Peyer's patch (tissue), 4 donors: ENCODE data around the gene TMEM271. TPM values are rescaled to one million over a fixed set of nuclear protein-coding genes. Genes with fewer than 3 reads are reported as not detected.
A peak's percentile ranks its signal among the peaks of the same experiment; 100 is the strongest.

Source experiments
- DNase-seq, 3 donors: peaks; one replicate each; pipeline ENCODE4 v3.0.0-alpha.2; 2017 to 2019
- H3K27ac ChIP-seq, 4 donors: fragments of 200-600 bp; sonication (generic); one replicate each; pipeline ENCODE4 v1.5.1; 2016 to 2019
- H3K27me3 ChIP-seq, 2 donors: fragments of 200-600 bp; sonication (generic); one replicate each; pipeline ENCODE4 v1.5.1; 2019
- H3K36me3 ChIP-seq, 3 donors: fragments of 200-600 bp; sonication (generic); one replicate each; pipeline ENCODE4 v1.5.1; 2016 to 2019
- H3K4me1 ChIP-seq, 4 donors: fragments of 200-600 bp; sonication (generic); one replicate each; pipeline ENCODE4 v1.5.1; 2016 to 2019
- H3K4me3 ChIP-seq, 4 donors: fragments of 200-600 bp; sonication (generic); 1 replicate in 3 of 4; 2 replicates in 1 of 4; pipeline ENCODE4 v1.5.1; 2016 to 2019; ENCODE audit warnings: mild to moderate bottlenecking in 1 of 4
- H3K9me3 ChIP-seq, 4 donors: fragments of 200-600 bp; sonication (generic); one replicate each; pipeline ENCODE4 v1.5.1; 2016 to 2019; ENCODE audit warnings: mild to moderate bottlenecking in 1 of 4
- POLR2A ChIP-seq, 2 donors: fragments of 450-650 bp; IDR thresholded peaks; one replicate each; pipeline ENCODE4 v1.5.1; 2017; ENCODE audit warnings: antibody characterized with exemption in 2 of 2, mild to moderate bottlenecking in 2 of 2, moderate library complexity in 2 of 2
- total RNA-seq, 4 donors: library from RNA; depleted of rRNA; stranded (reverse); fragments of >200 nt; gene quantifications; one replicate each; pipeline ENCODE4 v1.1.0, GENCODE V29; 2016
- TF ChIP-seq, protein P1 (sequence below), 6 experiments: fragments of 450-650 bp in 4 of 6; fragments of 200-600 bp in 2 of 6; sonication (generic) in 1 of 6; IDR thresholded peaks; one replicate each; pipeline ENCODE4 v1.5.1; 2017 to 2019; ENCODE audit warnings: antibody characterized with exemption in 6 of 6, mild to moderate bottlenecking in 3 of 6, moderate library complexity in 1 of 6

The TMEM271 gene
- total RNA-seq, 4 donors from 2014 or later, result not detected

DNA sequence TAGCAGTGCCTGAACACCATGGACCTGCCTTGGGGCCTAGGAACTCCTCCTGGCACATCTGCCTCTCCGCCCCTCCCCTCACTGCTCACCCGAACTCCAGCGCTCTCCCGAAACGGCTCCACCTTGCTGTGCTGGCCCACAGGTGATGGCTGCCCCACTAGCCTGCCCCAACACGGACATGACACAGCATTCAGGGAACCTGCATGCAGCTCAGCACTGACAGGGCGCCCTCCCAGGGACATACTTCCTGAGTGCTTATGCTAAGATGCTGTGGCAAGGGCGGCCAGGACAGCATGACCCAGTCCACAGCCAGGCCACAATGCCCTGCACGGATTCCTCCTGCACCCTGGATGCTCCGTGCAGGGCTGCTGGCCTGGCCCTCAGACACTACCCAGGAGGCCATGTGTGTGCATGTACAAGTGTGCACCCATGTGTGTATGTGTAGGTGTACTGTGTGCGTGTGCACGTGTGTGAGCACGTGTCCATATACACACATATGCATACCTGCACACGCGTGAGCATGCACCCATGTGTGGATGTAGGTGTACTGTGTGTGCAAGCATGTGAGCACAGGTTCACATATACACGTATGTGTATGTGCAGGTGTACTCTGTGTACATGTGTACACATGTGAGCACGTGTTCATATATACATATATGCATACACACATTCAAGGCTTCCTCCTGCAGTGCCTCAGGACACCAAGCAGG is 6.0 kb downstream of the TMEM271 start:
- Histone ChIP-seq H3K4me1 (no peaks in the 10 kb centered on the region), H3K27ac (no peak overlapping the region), H3K4me3 (no peak overlapping the region), H3K36me3 (no peaks in the 10 kb centered on the region), H3K9me3 (peaks cover 0 to 4% (median 0%) of the 10 kb centered on the region in 4 donors), H3K27me3 (peaks cover 0 to 19% of the 10 kb centered on the region in 2 donors)
- TF ChIP-seq, protein P1, sequence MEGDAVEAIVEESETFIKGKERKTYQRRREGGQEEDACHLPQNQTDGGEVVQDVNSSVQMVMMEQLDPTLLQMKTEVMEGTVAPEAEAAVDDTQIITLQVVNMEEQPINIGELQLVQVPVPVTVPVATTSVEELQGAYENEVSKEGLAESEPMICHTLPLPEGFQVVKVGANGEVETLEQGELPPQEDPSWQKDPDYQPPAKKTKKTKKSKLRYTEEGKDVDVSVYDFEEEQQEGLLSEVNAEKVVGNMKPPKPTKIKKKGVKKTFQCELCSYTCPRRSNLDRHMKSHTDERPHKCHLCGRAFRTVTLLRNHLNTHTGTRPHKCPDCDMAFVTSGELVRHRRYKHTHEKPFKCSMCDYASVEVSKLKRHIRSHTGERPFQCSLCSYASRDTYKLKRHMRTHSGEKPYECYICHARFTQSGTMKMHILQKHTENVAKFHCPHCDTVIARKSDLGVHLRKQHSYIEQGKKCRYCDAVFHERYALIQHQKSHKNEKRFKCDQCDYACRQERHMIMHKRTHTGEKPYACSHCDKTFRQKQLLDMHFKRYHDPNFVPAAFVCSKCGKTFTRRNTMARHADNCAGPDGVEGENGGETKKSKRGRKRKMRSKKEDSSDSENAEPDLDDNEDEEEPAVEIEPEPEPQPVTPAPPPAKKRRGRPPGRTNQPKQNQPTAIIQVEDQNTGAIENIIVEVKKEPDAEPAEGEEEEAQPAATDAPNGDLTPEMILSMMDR (IDR thresholded peaks at IDR 0.05), result no peak
- no peak for TF ChIP-seq POLR2A (IDR thresholded peaks at IDR 0.05)
- peak in 1 of 3 donors; percentile 28 for DNase-seq

DNA sequence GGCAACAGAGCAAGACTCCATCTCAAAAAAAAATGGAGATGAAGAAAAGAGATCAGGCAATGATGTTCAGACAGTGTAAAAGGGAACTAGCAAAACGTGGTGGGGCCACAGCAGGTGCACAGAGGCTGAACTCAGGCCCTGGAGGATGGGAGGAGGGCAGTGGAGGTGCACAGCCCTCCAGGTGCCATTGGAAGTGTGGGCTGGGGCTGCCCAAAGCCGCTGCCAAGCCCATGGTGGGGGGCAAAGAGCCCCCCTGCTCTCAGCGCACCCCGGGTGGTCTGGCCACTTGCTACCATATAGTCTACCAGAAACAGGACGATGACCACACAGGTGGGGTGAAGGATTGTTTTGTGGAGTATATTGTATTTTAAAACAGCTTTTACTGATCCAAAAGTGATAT is 7.1 kb downstream of the TMEM271 start:
- no peaks in the 10 kb centered on the region for H3K4me1 ChIP-seq
- no peak for TF ChIP-seq POLR2A (IDR thresholded peaks at IDR 0.05)
- TF ChIP-seq, protein P1 (IDR thresholded peaks at IDR 0.05), result no peak
- peaks cover 0 to 10% of the 10 kb centered on the region in 2 donors for H3K27me3 ChIP-seq
- no peaks in the 10 kb centered on the region for H3K9me3 ChIP-seq
- H3K27ac ChIP-seq, result no peak overlapping the region
- no peaks in the 10 kb centered on the region for H3K36me3 ChIP-seq
- no peak overlapping the region for H3K4me3 ChIP-seq
- peak in 1 of 3 donors; percentile 13 for DNase-seq

GRCh38 chr4:568351-568652 is 7.8 kb downstream of the TMEM271 start:
- no peaks in the 10 kb centered on the region for H3K4me1 ChIP-seq
- TF ChIP-seq, protein P1 (IDR thresholded peaks at IDR 0.05), result no peak
- TF ChIP-seq POLR2A (IDR thresholded peaks at IDR 0.05), result no peak
- no peak overlapping the region for H3K4me3 ChIP-seq
- peak in 1 of 3 donors; percentile 19 for DNase-seq
- H3K36me3 ChIP-seq, result no peaks in the 10 kb centered on the region
- no peaks in the 10 kb centered on the region for H3K9me3 ChIP-seq
- no peak overlapping the region for H3K27ac ChIP-seq
- peaks cover 0 to 5% of the 10 kb centered on the region in 2 donors for H3K27me3 ChIP-seq

DNA sequence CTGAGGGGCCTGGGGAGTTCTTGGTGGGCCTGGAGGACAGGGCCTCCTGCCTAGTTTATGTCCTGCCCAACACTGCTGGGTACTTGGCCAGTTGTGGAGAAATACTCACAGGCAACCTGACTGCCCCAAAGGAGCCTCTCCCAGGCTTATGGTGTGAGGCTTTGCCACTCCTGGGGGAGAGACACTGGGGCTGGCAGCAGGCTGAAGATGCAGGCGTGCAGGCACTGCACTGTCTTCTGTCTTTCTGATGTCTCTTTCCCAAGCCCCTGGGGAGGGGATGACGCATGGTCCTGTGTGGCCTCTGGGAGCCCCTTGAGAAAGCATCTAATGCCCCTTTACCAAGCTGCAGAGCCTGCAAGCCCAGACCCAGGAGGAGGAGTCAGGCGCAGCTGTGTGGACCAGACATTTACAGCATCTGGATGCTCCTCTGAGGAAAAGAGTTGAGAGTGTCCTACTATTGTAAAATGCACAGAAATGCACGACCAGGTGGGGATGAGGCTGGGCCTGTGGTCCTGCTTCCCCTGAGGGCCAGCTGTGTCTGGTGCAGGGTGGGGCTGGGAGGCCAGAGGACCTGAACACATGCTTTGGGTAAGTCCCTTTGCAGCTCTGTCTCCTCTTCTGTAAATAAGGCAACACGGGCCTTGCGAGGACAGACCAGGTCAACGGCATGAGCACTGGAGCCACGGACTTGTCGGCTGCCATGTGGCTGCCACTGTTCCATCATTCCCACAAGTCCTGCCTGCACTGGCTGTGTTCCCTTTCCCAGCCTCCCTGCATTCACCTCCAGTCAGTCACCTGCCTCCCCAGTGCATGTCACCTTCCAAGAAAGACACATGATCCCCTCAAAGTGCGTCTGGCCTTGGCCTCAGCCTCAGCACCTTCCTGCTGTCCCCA is 8.4 kb downstream of the TMEM271 start:
- no peak overlapping the region for H3K27ac ChIP-seq
- no peaks in the 10 kb centered on the region for H3K4me1 ChIP-seq
- peak in 1 of 3 donors; percentile 28 for DNase-seq
- no peaks in the 10 kb centered on the region for H3K36me3 ChIP-seq
- no peak for TF ChIP-seq POLR2A (IDR thresholded peaks at IDR 0.05)
- TF ChIP-seq, protein P1 (IDR thresholded peaks at IDR 0.05), result no peak
- H3K27me3 ChIP-seq, result no peaks in the 10 kb centered on the region
- H3K4me3 ChIP-seq, result no peak overlapping the region
- no peaks in the 10 kb centered on the region for H3K9me3 ChIP-seq

GRCh38 chr4:566508-567295 is 9.4 kb downstream of the TMEM271 start:
- H3K9me3 ChIP-seq, result no peaks in the 10 kb centered on the region
- no peak overlapping the region for H3K4me3 ChIP-seq
- H3K4me1 ChIP-seq, result no peaks in the 10 kb centered on the region
- no peaks in the 10 kb centered on the region for H3K27me3 ChIP-seq
- no peak overlapping the region for H3K27ac ChIP-seq
- H3K36me3 ChIP-seq, result no peaks in the 10 kb centered on the region
- TF ChIP-seq, protein P1 (IDR thresholded peaks at IDR 0.05), result no peak
- no peak for TF ChIP-seq POLR2A (IDR thresholded peaks at IDR 0.05)
- DNase-seq, result no peak
